ENCODE measurements around the gene TINCR. TPM values are rescaled to one million over a fixed set of nuclear protein-coding genes. Genes with fewer than 3 reads are reported as not detected.

Gene TINCR
- total RNA-seq, 3 donors from 2014 or later (not counting 1 experiment from before 2014, with no cell fraction given), result 1.6 to 2.2 (median 1.7) TPM

DNA sequence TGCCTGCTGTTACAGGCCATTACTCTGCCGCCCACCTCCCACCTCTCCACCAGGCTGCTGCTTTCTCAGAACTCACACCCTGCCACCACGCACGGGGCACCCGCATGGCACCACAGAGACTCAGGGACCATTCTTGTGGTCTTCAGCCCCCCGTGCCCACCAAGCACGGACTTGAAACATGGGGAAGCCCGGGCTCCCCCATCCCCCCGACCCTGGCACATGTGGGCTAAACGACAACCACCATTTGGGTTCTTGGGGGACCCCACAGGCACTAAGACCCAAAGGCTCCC lies 23.1 kb upstream of the TINCR start:
- no peaks in the 10 kb centered on the region for H3K27me3 ChIP-seq (ENCODE audit: control insufficient read depth, insufficient read depth, low read length)
- peaks cover 9% of the 10 kb centered on the region for H3K4me1 ChIP-seq (ENCODE audit: control insufficient read depth, insufficient read depth, low read length)
- no peak overlapping the region for H3K27ac ChIP-seq (ENCODE audit: low read length)
- Mint-ChIP-seq H3K36me3 (peaks cover 14% of the 10 kb centered on the region), H3K27me3 (ENCODE audit: low read depth in 2 of 2) (no peaks in the 10 kb centered on the region), H3K4me1 (peaks cover 5 to 8% of the 10 kb centered on the region in 2 donors), H3K9me3 (no peaks in the 10 kb centered on the region), H3K4me3 (no peak overlapping the region), H3K27ac (no peak overlapping the region)
- WGBS (ENCODE audit: insufficient coverage), result 91% methylated on average over 9 of the region's 9 CpGs
- TF ChIP-seq, protein P1, sequence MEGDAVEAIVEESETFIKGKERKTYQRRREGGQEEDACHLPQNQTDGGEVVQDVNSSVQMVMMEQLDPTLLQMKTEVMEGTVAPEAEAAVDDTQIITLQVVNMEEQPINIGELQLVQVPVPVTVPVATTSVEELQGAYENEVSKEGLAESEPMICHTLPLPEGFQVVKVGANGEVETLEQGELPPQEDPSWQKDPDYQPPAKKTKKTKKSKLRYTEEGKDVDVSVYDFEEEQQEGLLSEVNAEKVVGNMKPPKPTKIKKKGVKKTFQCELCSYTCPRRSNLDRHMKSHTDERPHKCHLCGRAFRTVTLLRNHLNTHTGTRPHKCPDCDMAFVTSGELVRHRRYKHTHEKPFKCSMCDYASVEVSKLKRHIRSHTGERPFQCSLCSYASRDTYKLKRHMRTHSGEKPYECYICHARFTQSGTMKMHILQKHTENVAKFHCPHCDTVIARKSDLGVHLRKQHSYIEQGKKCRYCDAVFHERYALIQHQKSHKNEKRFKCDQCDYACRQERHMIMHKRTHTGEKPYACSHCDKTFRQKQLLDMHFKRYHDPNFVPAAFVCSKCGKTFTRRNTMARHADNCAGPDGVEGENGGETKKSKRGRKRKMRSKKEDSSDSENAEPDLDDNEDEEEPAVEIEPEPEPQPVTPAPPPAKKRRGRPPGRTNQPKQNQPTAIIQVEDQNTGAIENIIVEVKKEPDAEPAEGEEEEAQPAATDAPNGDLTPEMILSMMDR (IDR thresholded peaks at IDR 0.05), result no peak
- intact Hi-C loops (cut with micrococcal nuclease), result no loop called here
- ATAC-seq, result no peak
- H3K36me3 ChIP-seq (ENCODE audit: control insufficient read depth, insufficient read depth, low read length), result peaks cover 79% of the 10 kb centered on the region
- H3K4me3 ChIP-seq (ENCODE audit: low read length), result no peak overlapping the region
- no peak for DNase-seq
- H3K9me3 ChIP-seq (ENCODE audit: control insufficient read depth, insufficient read depth, low read length), result no peaks in the 10 kb centered on the region

DNA sequence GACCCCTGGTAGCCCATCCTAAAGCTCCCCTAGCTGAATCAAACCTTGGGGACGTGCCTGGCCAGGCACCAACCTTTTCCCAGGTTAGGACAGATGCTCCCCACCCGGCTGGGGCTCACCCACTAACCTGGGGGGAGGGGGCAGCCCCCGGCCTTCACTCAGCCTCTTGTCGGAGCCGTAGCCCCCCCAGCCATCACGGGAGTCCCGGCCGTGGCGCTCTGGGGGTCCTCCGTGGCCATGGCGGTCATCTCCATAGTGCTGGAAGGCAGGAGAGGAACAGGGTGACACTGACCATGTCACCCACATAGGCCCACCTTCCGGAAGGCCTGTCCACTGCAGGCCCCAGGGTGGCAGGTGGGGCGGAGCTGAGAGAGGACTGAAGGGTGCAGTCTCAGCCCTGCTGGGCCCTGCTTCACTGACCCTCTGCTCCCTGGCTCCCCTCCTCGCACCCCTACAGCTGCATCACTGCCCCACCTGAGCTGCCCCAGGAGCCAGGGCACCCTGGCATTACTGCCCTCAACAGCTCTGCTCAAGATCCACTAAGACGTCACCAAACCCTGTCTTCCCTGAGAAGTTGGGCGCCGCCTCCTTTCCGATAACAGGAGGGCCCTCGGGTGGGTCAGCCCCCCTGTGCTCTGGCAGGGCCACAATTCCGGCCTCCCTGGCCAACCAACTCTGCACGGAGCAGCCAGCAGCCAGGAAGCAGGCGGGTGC lies 22.6 kb upstream of the TINCR start:
- H3K36me3 ChIP-seq (ENCODE audit: control insufficient read depth, insufficient read depth, low read length), result peaks cover 75% of the 10 kb centered on the region
- DNase-seq (no peak), ATAC-seq (no peak)
- no peak overlapping the region for H3K27ac Mint-ChIP-seq
- peaks cover 10% of the 10 kb centered on the region for H3K36me3 Mint-ChIP-seq
- H3K4me1 Mint-ChIP-seq, result peaks cover 9 to 12% of the 10 kb centered on the region in 2 donors
- intact Hi-C loops (cut with micrococcal nuclease), result no loop called here
- no peaks in the 10 kb centered on the region for H3K9me3 Mint-ChIP-seq
- no peak overlapping the region for H3K4me3 ChIP-seq (ENCODE audit: low read length)
- TF ChIP-seq, protein P1 (IDR thresholded peaks at IDR 0.05), result no peak
- WGBS (ENCODE audit: insufficient coverage), result 97% methylated on average over 22 of the region's 22 CpGs
- peaks cover 14% of the 10 kb centered on the region for H3K4me1 ChIP-seq (ENCODE audit: control insufficient read depth, insufficient read depth, low read length)
- no peaks in the 10 kb centered on the region for H3K9me3 ChIP-seq (ENCODE audit: control insufficient read depth, insufficient read depth, low read length)
- no peak overlapping the region for H3K27ac ChIP-seq (ENCODE audit: low read length)
- no peaks in the 10 kb centered on the region for H3K27me3 ChIP-seq (ENCODE audit: control insufficient read depth, insufficient read depth, low read length)
- no peak overlapping the region for H3K4me3 Mint-ChIP-seq
- no peaks in the 10 kb centered on the region for H3K27me3 Mint-ChIP-seq (ENCODE audit: low read depth in 2 of 2)

DNA sequence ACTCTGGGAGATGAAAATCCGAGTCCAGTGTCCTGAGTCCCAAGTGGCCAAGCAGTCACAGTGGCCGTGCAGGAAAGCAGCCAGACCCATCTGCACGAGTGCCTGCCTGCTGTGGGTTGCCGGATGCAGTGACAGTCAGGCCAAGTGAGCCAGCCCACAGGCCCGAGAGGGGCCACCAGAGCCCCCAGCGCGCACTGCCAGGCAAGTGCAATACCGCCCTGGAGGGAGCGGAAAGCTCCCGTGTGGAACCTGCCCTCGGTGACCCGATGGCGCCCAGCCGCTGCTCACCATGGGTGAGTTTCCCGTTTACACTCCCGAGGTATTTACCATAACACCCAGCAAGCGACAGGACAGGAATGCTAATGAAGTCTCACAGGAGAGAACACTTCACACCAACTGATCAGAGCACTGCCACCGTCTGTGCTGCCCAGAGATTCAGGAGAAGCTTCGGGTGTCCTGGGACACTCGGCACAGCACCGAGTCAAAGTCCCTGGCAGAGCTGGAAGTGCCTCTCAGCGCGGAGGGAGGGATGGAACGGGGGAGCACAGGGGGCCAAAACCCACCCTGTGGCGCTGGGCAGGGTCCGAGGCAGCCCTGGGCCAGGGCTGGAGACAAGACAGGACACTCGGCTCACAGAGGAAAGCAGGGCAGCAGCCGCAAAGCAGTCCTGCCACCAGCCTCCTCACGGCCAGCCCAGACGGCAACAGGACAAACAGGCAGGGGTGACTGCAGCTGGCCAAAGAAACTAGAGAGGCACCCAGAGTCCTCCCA lies 21.3 kb upstream of the TINCR start:
- DNase-seq (no peak), ATAC-seq (no peak)
- WGBS (ENCODE audit: insufficient coverage), result 96% methylated on average over 30 of the region's 30 CpGs
- peaks cover 17% of the 10 kb centered on the region for H3K4me1 ChIP-seq (ENCODE audit: control insufficient read depth, insufficient read depth, low read length)
- H3K4me3 ChIP-seq (ENCODE audit: low read length), result no peak overlapping the region
- intact Hi-C loops (cut with micrococcal nuclease), result no loop called here
- H3K9me3 Mint-ChIP-seq, result no peaks in the 10 kb centered on the region
- H3K27ac Mint-ChIP-seq, result peak overlapping the region in 1 of 2 donors; percentile 45
- H3K36me3 Mint-ChIP-seq, result peaks cover 7% of the 10 kb centered on the region
- peaks cover 9 to 12% of the 10 kb centered on the region in 2 donors for H3K4me1 Mint-ChIP-seq
- H3K27me3 ChIP-seq (ENCODE audit: control insufficient read depth, insufficient read depth, low read length), result no peaks in the 10 kb centered on the region
- TF ChIP-seq, protein P1 (IDR thresholded peaks at IDR 0.05), result no peak
- no peaks in the 10 kb centered on the region for H3K9me3 ChIP-seq (ENCODE audit: control insufficient read depth, insufficient read depth, low read length)
- no peak overlapping the region for H3K4me3 Mint-ChIP-seq
- H3K36me3 ChIP-seq (ENCODE audit: control insufficient read depth, insufficient read depth, low read length), result peaks cover 63% of the 10 kb centered on the region
- H3K27ac ChIP-seq (ENCODE audit: low read length), result no peak overlapping the region
- no peaks in the 10 kb centered on the region for H3K27me3 Mint-ChIP-seq (ENCODE audit: low read depth in 2 of 2)
